ENCODE results near the gene DNAH8.

GRCh38 chr6:39058471-39059147 lies 343.5 kb downstream of the DNAH8 start:
- TF ChIP-seq POLR2A (IDR thresholded peaks at IDR 0.05; ENCODE audit: borderline replicate concordance, extremely low read depth, insufficient read depth, insufficient read length) (no peak), CTCF (IDR thresholded peaks at IDR 0.05 in 2 of 3, conservative IDR thresholded peaks at IDR 0.05 in 1 of 3; ENCODE audit: borderline replicate concordance in 1 of 3, insufficient read depth in 1 of 3, low read depth in 2 of 3, low read length in 2 of 3) (no peak), EZH2phosphoT487 (IDR thresholded peaks at IDR 0.05; ENCODE audit: borderline replicate concordance) (no peak), SIN3A (IDR thresholded peaks at IDR 0.05; ENCODE audit: low read depth) (no peak), YY1 (IDR thresholded peaks at IDR 0.05; ENCODE audit: extremely low read depth, insufficient replicate concordance, low read depth, low read length) (no peak), EZH2 (IDR thresholded peaks at IDR 0.05) (no peak), ZBTB33 (IDR thresholded peaks at IDR 0.05; ENCODE audit: extremely low read depth, insufficient replicate concordance, low read length) (no peak), SP1 (IDR thresholded peaks at IDR 0.05; ENCODE audit: low read depth) (no peak), ATF3 (IDR thresholded peaks at IDR 0.05) (no peak), JUND (IDR thresholded peaks at IDR 0.05) (no peak)
